ENCODE results near the gene GPR39. TPM values are rescaled to one million over a fixed set of nuclear protein-coding genes. Genes with fewer than 3 reads are reported as not detected.

GPR39 gene
- total and polyA plus RNA-seq, 9 donors, result 0.08 to 2.0 (median 0.42) TPM; not detected in 2

GRCh38 chr2:132588576-132588975 lies 172.0 kb downstream of the GPR39 start:
- intact Hi-C loops (cut with DNase I), result no loop called here
- H3K4me1 ChIP-seq (ENCODE audit: insufficient read depth), result no peaks in the 10 kb centered on the region
- no peak overlapping the region for H3K27ac ChIP-seq
- H3K9me3 ChIP-seq, result no peaks in the 10 kb centered on the region
- no peak overlapping the region for H3K4me3 ChIP-seq
- 71 to 88% (median 73%) methylated on average over 1 of the region's 1 CpG for WGBS, 3 donors
- no peaks in the 10 kb centered on the region for H3K36me3 ChIP-seq
- no peaks in the 10 kb centered on the region for H3K27me3 ChIP-seq
- no peak for DNase-seq
- TF ChIP-seq EP300 (IDR thresholded peaks at IDR 0.05) (no peak), CTCF (IDR thresholded peaks at IDR 0.05) (no peak), POLR2A (IDR thresholded peaks at IDR 0.05) (no peak)

- TF ChIP-seq POLR2A (IDR thresholded peaks at IDR 0.05) (no peak), EP300 (IDR thresholded peaks at IDR 0.05) (no peak), CTCF (IDR thresholded peaks at IDR 0.05) (no peak)
- Histone ChIP-seq H3K4me1 (ENCODE audit: insufficient read depth) (no peaks in the 10 kb centered on the region), H3K9me3 (no peaks in the 10 kb centered on the region), H3K27me3 (no peaks in the 10 kb centered on the region), H3K27ac (no peak overlapping the region), H3K4me3 (no peak overlapping the region), H3K36me3 (no peaks in the 10 kb centered on the region)
- no peak for DNase-seq
- intact Hi-C loops (cut with DNase I), result no loop called here
- 44 to 47% (median 46%) methylated on average over 8 of the region's 8 CpGs for WGBS, 3 donors
Observed at GRCh38 chr2:132589111-132589830, 172.7 kb downstream of the GPR39 start.

GRCh38 chr2:132589966-132590365 lies 173.4 kb downstream of the GPR39 start:
- H3K4me3 ChIP-seq, result no peak overlapping the region
- intact Hi-C loops (cut with DNase I), result no loop called here
- H3K4me1 ChIP-seq (ENCODE audit: insufficient read depth), result no peaks in the 10 kb centered on the region
- no peaks in the 10 kb centered on the region for H3K36me3 ChIP-seq
- TF ChIP-seq CTCF (IDR thresholded peaks at IDR 0.05) (no peak), EP300 (IDR thresholded peaks at IDR 0.05) (no peak), POLR2A (IDR thresholded peaks at IDR 0.05) (no peak)
- no peak overlapping the region for H3K27ac ChIP-seq
- no peak for DNase-seq
- H3K27me3 ChIP-seq, result no peaks in the 10 kb centered on the region
- H3K9me3 ChIP-seq, result no peaks in the 10 kb centered on the region

GRCh38 chr2:132593171-132593570 lies 176.6 kb downstream of the GPR39 start:
- H3K9me3 ChIP-seq, result no peaks in the 10 kb centered on the region
- intact Hi-C loops (cut with DNase I), result no loop called here
- H3K27me3 ChIP-seq, result no peaks in the 10 kb centered on the region
- 70 to 82% (median 80%) methylated on average over 2 of the region's 2 CpGs for WGBS, 3 donors
- TF ChIP-seq POLR2A (IDR thresholded peaks at IDR 0.05) (no peak), CTCF (IDR thresholded peaks at IDR 0.05) (no peak), EP300 (IDR thresholded peaks at IDR 0.05) (no peak)
- no peak overlapping the region for H3K4me3 ChIP-seq
- no peak for DNase-seq
- H3K27ac ChIP-seq, result no peak overlapping the region
- H3K36me3 ChIP-seq, result no peaks in the 10 kb centered on the region
- no peaks in the 10 kb centered on the region for H3K4me1 ChIP-seq (ENCODE audit: insufficient read depth)
